BE2C (cell line): ENCODE results near the gene CCDC57.

Experiments used
- DNase-seq: peaks from one replicate; pipeline ENCODE4 v3.0.0-alpha.2; 2020
- H3K27me3 ChIP-seq: fragments of 250-450 bp; sonication (Bioruptor Pico); 2 replicates; pipeline ENCODE4 v1.5.1; 2020; ENCODE audit warnings: mild to moderate bottlenecking
- H3K36me3 ChIP-seq: fragments of 250-450 bp; sonication (Bioruptor Pico); 2 replicates; pipeline ENCODE4 v1.5.1; 2020; ENCODE audit warnings: mild to moderate bottlenecking
- H3K4me1 ChIP-seq: fragments of 250-450 bp; sonication (Bioruptor Pico); 2 replicates; pipeline ENCODE4 v1.5.1; 2020
- H3K4me3 ChIP-seq: 2 replicates; pipeline ENCODE4 v1.5.1; 2011; ENCODE audit warnings: low read depth, low read length
- H3K9me3 ChIP-seq: fragments of 250-450 bp; sonication (Bioruptor Pico); 2 replicates; pipeline ENCODE4 v1.5.1; 2020
- TF ChIP-seq, protein P1 (sequence below): IDR thresholded peaks from 2 replicates; pipeline ENCODE4 v1.5.1; 2012; ENCODE audit warnings: mild to moderate bottlenecking, low read depth, low read length

CCDC57 gene

GRCh38 chr17:82089723-82090548 lies 122.7 kb downstream of the CCDC57 start:
- no peaks in the 10 kb centered on the region for H3K27me3 ChIP-seq
- no peak for DNase-seq
- H3K4me3 ChIP-seq: no peak overlapping the region
- H3K9me3 ChIP-seq: no peaks in the 10 kb centered on the region
- H3K36me3 ChIP-seq: peaks cover 96% of the 10 kb centered on the region
- no peaks in the 10 kb centered on the region for H3K4me1 ChIP-seq
- TF ChIP-seq, protein P1, sequence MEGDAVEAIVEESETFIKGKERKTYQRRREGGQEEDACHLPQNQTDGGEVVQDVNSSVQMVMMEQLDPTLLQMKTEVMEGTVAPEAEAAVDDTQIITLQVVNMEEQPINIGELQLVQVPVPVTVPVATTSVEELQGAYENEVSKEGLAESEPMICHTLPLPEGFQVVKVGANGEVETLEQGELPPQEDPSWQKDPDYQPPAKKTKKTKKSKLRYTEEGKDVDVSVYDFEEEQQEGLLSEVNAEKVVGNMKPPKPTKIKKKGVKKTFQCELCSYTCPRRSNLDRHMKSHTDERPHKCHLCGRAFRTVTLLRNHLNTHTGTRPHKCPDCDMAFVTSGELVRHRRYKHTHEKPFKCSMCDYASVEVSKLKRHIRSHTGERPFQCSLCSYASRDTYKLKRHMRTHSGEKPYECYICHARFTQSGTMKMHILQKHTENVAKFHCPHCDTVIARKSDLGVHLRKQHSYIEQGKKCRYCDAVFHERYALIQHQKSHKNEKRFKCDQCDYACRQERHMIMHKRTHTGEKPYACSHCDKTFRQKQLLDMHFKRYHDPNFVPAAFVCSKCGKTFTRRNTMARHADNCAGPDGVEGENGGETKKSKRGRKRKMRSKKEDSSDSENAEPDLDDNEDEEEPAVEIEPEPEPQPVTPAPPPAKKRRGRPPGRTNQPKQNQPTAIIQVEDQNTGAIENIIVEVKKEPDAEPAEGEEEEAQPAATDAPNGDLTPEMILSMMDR: no peak

GRCh38 chr17:82088838-82089722 lies 123.6 kb downstream of the CCDC57 start:
- H3K27me3 ChIP-seq: no peaks in the 10 kb centered on the region
- DNase-seq: no peak
- H3K4me3 ChIP-seq: no peak overlapping the region
- TF ChIP-seq, protein P1: no peak
- no peaks in the 10 kb centered on the region for H3K9me3 ChIP-seq
- H3K36me3 ChIP-seq: peaks cover 99% of the 10 kb centered on the region
- H3K4me1 ChIP-seq: no peaks in the 10 kb centered on the region

DNA sequence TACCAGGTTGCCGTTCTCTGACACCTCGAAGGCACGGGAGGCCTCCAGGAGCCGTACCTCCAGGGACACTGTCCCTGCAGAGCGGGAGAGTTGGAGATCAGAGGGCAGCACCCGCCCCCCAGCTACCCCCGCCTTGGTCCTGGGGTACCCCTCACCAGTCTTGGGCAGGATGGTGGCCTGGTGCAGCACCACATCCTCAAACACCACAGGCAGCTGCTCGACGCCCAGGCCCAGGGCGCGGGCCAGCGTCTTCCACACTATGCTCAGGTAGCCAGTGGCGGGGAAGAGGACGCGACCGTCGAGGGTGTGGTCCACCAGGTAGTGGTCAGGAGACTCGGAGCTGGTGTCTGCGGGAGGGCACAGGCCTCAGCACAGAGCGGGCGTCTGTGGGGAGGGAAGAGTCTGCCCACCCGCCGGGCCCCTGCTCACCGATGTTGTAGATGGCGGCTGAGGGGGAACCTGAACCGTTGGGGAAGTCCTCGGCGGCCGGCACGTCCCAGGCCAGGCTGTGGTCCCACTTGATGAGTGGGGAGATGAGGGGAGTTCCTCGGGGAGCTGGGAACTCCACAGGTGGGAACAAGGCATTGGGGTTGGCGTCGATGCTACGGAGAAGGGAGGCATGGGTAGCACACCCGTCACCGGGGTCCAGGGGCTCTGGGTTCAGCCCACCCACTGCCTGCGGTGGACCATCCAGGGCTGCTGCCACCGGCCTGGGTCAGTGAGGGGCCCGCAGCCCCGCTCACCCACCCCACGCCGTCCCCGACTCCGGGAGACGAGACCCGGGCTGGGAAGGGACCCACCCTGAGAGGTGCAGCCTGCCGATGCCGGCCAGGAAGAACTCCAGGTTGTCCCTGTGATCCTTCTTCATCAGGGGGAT lies 124.4 kb downstream of the CCDC57 start:
- no peaks in the 10 kb centered on the region for H3K27me3 ChIP-seq
- TF ChIP-seq, protein P1: no peak
- DNase-seq: peak; percentile 14
- H3K4me1 ChIP-seq: no peaks in the 10 kb centered on the region
- H3K9me3 ChIP-seq: no peaks in the 10 kb centered on the region
- no peak overlapping the region for H3K4me3 ChIP-seq
- H3K36me3 ChIP-seq: peaks cover 100% of the 10 kb centered on the region

- TF ChIP-seq, protein P1: no peak
- no peaks in the 10 kb centered on the region for H3K4me1 ChIP-seq
- peaks cover 100% of the 10 kb centered on the region for H3K36me3 ChIP-seq
- peak; percentile 13 for DNase-seq
- H3K4me3 ChIP-seq: no peak overlapping the region
- no peaks in the 10 kb centered on the region for H3K27me3 ChIP-seq
- H3K9me3 ChIP-seq: no peaks in the 10 kb centered on the region
Observed at GRCh38 chr17:82086941-82087906, 125.4 kb downstream of the CCDC57 start.
